ENCODE data around the gene VPS39.
"Not testable (repeated sequence)": the region's sequence is repeated elsewhere in the genome, so short reads cannot be mapped to it uniquely, and the experiment has no call there.

The VPS39 gene

GRCh38 chr15:42231088-42231487 is 23.0 kb upstream of the VPS39 start:
- TF ChIP-seq CTCF (IDR thresholded peaks at IDR 0.05; ENCODE audit: borderline replicate concordance, insufficient read depth, low read depth, low read length): no peak
- H3K4me3 ChIP-seq (ENCODE audit: low read depth, low read length): no peak overlapping the region

GRCh38 chr15:42228981-42229380 is 20.9 kb upstream of the VPS39 start:
- H3K4me3 ChIP-seq (ENCODE audit: low read depth, low read length): not testable (repeated sequence)

GRCh38 chr15:42228036-42228435 is 19.9 kb upstream of the VPS39 start:
- H3K4me3 ChIP-seq (ENCODE audit: low read depth, low read length): no peak overlapping the region
- no peak for TF ChIP-seq CTCF (IDR thresholded peaks at IDR 0.05; ENCODE audit: borderline replicate concordance, insufficient read depth, low read depth, low read length)

GRCh38 chr15:42226648-42227047 is 18.5 kb upstream of the VPS39 start:
- no peak overlapping the region for H3K4me3 ChIP-seq (ENCODE audit: low read depth, low read length)
- TF ChIP-seq CTCF (IDR thresholded peaks at IDR 0.05; ENCODE audit: borderline replicate concordance, insufficient read depth, low read depth, low read length): no peak

- TF ChIP-seq CTCF (IDR thresholded peaks at IDR 0.05; ENCODE audit: borderline replicate concordance, insufficient read depth, low read depth, low read length): no peak
- no peak overlapping the region for H3K4me3 ChIP-seq (ENCODE audit: low read depth, low read length)
These were observed 12.1 kb upstream of the VPS39 start for GRCh38 chr15:42220216-42220615.

- no peak for TF ChIP-seq CTCF (IDR thresholded peaks at IDR 0.05; ENCODE audit: borderline replicate concordance, insufficient read depth, low read depth, low read length)
- no peak overlapping the region for H3K4me3 ChIP-seq (ENCODE audit: low read depth, low read length)
These were observed 11.0 kb upstream of the VPS39 start for GRCh38 chr15:42218953-42219592.

GRCh38 chr15:42217568-42217967 is 9.5 kb upstream of the VPS39 start:
- H3K4me3 ChIP-seq (ENCODE audit: low read depth, low read length): no peak overlapping the region
- no peak for TF ChIP-seq CTCF (IDR thresholded peaks at IDR 0.05; ENCODE audit: borderline replicate concordance, insufficient read depth, low read depth, low read length)

Measured in GM12875 (cell line).